ENCODE results near the gene PTPRF.

PTPRF gene

GRCh38 chr1:43551396-43551888 lies 20.8 kb downstream of the PTPRF start:
- DNase-seq (ENCODE audit: low spot score) = no peak
- Histone ChIP-seq H3K4me3 (no peak overlapping the region), H3K27ac (no peak overlapping the region)
- TF ChIP-seq CTCF (IDR thresholded peaks at IDR 0.05) = no peak

GRCh38 chr1:43552059-43552742 lies 21.5 kb downstream of the PTPRF start:
- no peak for TF ChIP-seq CTCF (IDR thresholded peaks at IDR 0.05)
- no peak for DNase-seq (ENCODE audit: low spot score)
- no peak overlapping the region for H3K4me3 ChIP-seq
- no peak overlapping the region for H3K27ac ChIP-seq

GRCh38 chr1:43552813-43553212 lies 22.1 kb downstream of the PTPRF start:
- H3K27ac ChIP-seq = no peak overlapping the region
- H3K4me3 ChIP-seq = no peak overlapping the region
- TF ChIP-seq CTCF (IDR thresholded peaks at IDR 0.05) = no peak
- no peak for DNase-seq (ENCODE audit: low spot score)

GRCh38 chr1:43554444-43554992 lies 23.8 kb downstream of the PTPRF start:
- Histone ChIP-seq H3K27ac (no peak overlapping the region), H3K4me3 (no peak overlapping the region)
- DNase-seq (ENCODE audit: low spot score) = no peak
- no peak for TF ChIP-seq CTCF (IDR thresholded peaks at IDR 0.05)

- no peak overlapping the region for H3K4me3 ChIP-seq
- DNase-seq (ENCODE audit: low spot score) = no peak
- TF ChIP-seq CTCF (IDR thresholded peaks at IDR 0.05) = no peak
- no peak overlapping the region for H3K27ac ChIP-seq
These were observed 26.1 kb downstream of the PTPRF start for GRCh38 chr1:43556782-43557181.

GRCh38 chr1:43557744-43558245 lies 27.1 kb downstream of the PTPRF start:
- Histone ChIP-seq H3K4me3 (no peak overlapping the region), H3K27ac (peak overlapping the region in 1 of 2 donors; percentile 73)
- TF ChIP-seq CTCF (IDR thresholded peaks at IDR 0.05) = no peak
- DNase-seq (ENCODE audit: low spot score) = no peak

- DNase-seq (ENCODE audit: low spot score) = no peak
- H3K4me3 ChIP-seq = no peak overlapping the region
These were observed 27.7 kb downstream of the PTPRF start for GRCh38 chr1:43558346-43558841.

More at GRCh38 chr1:43558346-43558841, 27.7 kb downstream of the PTPRF start:
- peak overlapping the region in 1 of 2 donors; percentile 73 for H3K27ac ChIP-seq
- no peak for TF ChIP-seq CTCF (IDR thresholded peaks at IDR 0.05)

All from coronary artery (tissue), 2 donors.